Psoas muscle (tissue), 8 donors: ENCODE data around the gene C1orf56. TPM values are rescaled to one million over a fixed set of nuclear protein-coding genes. Genes with fewer than 3 reads are reported as not detected.
"Not testable (repeated sequence)": the region's sequence is repeated elsewhere in the genome, so short reads cannot be mapped to it uniquely, and the experiment has no call there.

ENCODE experiments used
- ATAC-seq, 4 donors: fragments of 200-7000 bp; cut with Tn5 transposase; one replicate each; pipeline ENCODE4 v1.9.1; 2020; ENCODE audit warnings: moderate library complexity in 3 of 4, mild to moderate bottlenecking in 2 of 4
- DNase-seq, 2 donors: peaks; one replicate each; pipeline ENCODE4 v3.0.0-alpha.2; 2020
- H3K27ac ChIP-seq: fragments of 200-600 bp; one replicate; pipeline ENCODE4 v1.8.0; 2022
- H3K27me3 ChIP-seq, 3 donors: fragments of 200-600 bp in 1 of 3; one replicate each; pipeline versions ENCODE4 v1.6.1 to v1.8.0; 2013 to 2022; ENCODE audit warnings: low read length in 2 of 3, mild to moderate bottlenecking in 2 of 3, moderate library complexity in 1 of 3; ENCODE audit not compliant: insufficient read depth in 3 of 3
- H3K36me3 ChIP-seq, 2 donors: fragments of 200-600 bp in 1 of 2; one replicate each; pipeline versions ENCODE4 v1.6.1 to v1.8.0; 2013 to 2022; ENCODE audit warnings: low read depth in 1 of 2, mild to moderate bottlenecking in 1 of 2, moderate library complexity in 1 of 2; ENCODE audit not compliant: insufficient read depth in 1 of 2
- H3K4me1 ChIP-seq: fragments of 200-600 bp; one replicate; pipeline ENCODE4 v1.8.0; 2022
- H3K4me3 ChIP-seq: fragments of 200-600 bp; one replicate; pipeline ENCODE4 v1.8.0; 2022; ENCODE audit warnings: mild to moderate bottlenecking
- H3K9me3 ChIP-seq: fragments of 200-600 bp; one replicate; pipeline ENCODE4 v1.8.0; 2022
- CTCF ChIP-seq: fragments of 200-600 bp; IDR thresholded peaks from one replicate; pipeline ENCODE4 v1.8.0; 2022; ENCODE audit warnings: antibody characterized with exemption
- WGBS, 3 donors: extraction: QIAGEN DNeasy Blood & Tissue Kit; methylation state at CpG; one replicate each; pipeline versions ENCODE4 v1.1.6 to v1.1.7; 2013; 5-methylcytosine and 5-hydroxymethylcytosine counted together
- intact Hi-C, 2 donors: fragments of 100-400 bp; cut with DNase I; formaldehyde crosslinking; loops; one replicate each; pipeline versions ENCODE4 v1.11.0 to v1.14.2; 2022
- polyA plus RNA-seq, 3 donors: library from polyadenylated mRNA; stranded (reverse); fragments of 200-250 nt; gene quantifications; one replicate each; pipeline ENCODE4 v1.2.3, GENCODE V29; 2013
- total RNA-seq, 4 donors: library from RNA; stranded (reverse); fragmentation: NEBNext Ultra II Directional in 2 of 4; extraction: Animal tissue kit (Norgen Biotek cat#: 25700) in 2 of 4; gene quantifications; one replicate each; pipeline versions ENCODE4 v1.2.1 to v1.2.4, GENCODE V29; 2021 to 2023
- donor health status: healthy with polysubstance abuse.
- donor health status: DM: no; HTN: no; CAD: no; lungs with moderate emphysema.
- donor health status: Bipolar disorder and iron deficiency.
- donor health status: healthy.
- donor health status: DM: yes; HTN: yes; CAD: no.
- donor health status: DM: no; HTN: no; CAD: no.
- donor health status: DM: no; HTN: no; CAD: no.
- donor health status: DM: yes; HTN: yes; CAD: no.

C1orf56 gene
- total and polyA plus RNA-seq, 7 donors, result 1.3 to 16.9 (median 6.9) TPM

- Histone ChIP-seq H3K27me3 (no peaks in the 10 kb centered on the region), H3K4me3 (no peak overlapping the region), H3K9me3 (no peaks in the 10 kb centered on the region), H3K4me1 (no peaks in the 10 kb centered on the region), H3K36me3 (peaks cover 0 to 20% of the 10 kb centered on the region in 2 donors), H3K27ac (no peak overlapping the region)
- intact Hi-C loops, result no loop called here
- no peak for ATAC-seq
- WGBS, 3 donors, result 75 to 81% (median 79%) methylated on average over 4 of the region's 4 CpGs
- DNase-seq, result peak in 1 of 2 donors; percentile 15
- TF ChIP-seq CTCF, result no peak
These were observed 38.5 kb downstream of the C1orf56 start for GRCh38 chr1:151085953-151086559.

- not testable (repeated sequence) for H3K4me3 ChIP-seq, H3K27me3 ChIP-seq, H3K4me1 ChIP-seq, H3K27ac ChIP-seq, H3K9me3 ChIP-seq
- WGBS, 3 donors, result 51 to 84% (median 65%) methylated on average over 6 of the region's 6 CpGs
- intact Hi-C loops, result loop anchor here (10.0 kb wide), 1 partner anchor 147 kb away; no protein-coding TSS in a partner anchor
- H3K36me3 ChIP-seq, result peaks cover 0 to 26% of the 10 kb centered on the region in 2 donors
- ATAC-seq, result peak in 2 of 4 donors; percentile 19 to 29
- peak in 1 of 2 donors; percentile 26 for DNase-seq
These were observed 49.9 kb downstream of the C1orf56 start for GRCh38 chr1:151097426-151097825.

- WGBS, 3 donors, result 88 to 98% (median 93%) methylated on average over 1 of the region's 1 CpG
- ATAC-seq (no peak), DNase-seq (peak in 1 of 2 donors; percentile 4)
- no peaks in the 10 kb centered on the region for H3K9me3 ChIP-seq
- no peak for TF ChIP-seq CTCF
- peaks cover 0 to 31% of the 10 kb centered on the region in 2 donors for H3K36me3 ChIP-seq
- H3K4me1 ChIP-seq, result no peaks in the 10 kb centered on the region
- intact Hi-C loops, result loop anchor here (10.0 kb wide), 1 partner anchor 147 kb away; no protein-coding TSS in a partner anchor
- no peak overlapping the region for H3K4me3 ChIP-seq
- H3K27ac ChIP-seq, result no peak overlapping the region
- H3K27me3 ChIP-seq, result no peaks in the 10 kb centered on the region
These were observed 50.6 kb downstream of the C1orf56 start for GRCh38 chr1:151098126-151098525.

Other genes starting within 250 kb of the C1orf56 start
- 10 to 100 TPM in 1 of 4 donors, 1 to 10 TPM in 3; 2.8 to 16.9 (median 5.7) TPM for gene CTSK, start 239.5 kb upstream of the C1orf56 start, total RNA-seq
- gene CTSK, start 239.5 kb upstream of the C1orf56 start, polyA plus RNA-seq, result 1 to 10 TPM; 2.9 to 4.5 (median 3.4) TPM
- 10 to 100 TPM; 38.0 to 38.9 (median 38.5) TPM for gene ARNT, start 171.2 kb upstream of the C1orf56 start, total RNA-seq
- 10 to 100 TPM; 11.5 to 29.4 (median 13.6) TPM for gene ARNT, start 171.2 kb upstream of the C1orf56 start, polyA plus RNA-seq
- gene CTXND2, start 160.6 kb upstream of the C1orf56 start, total RNA-seq, result not detected
- not detected for gene CTXND2, start 160.6 kb upstream of the C1orf56 start, polyA plus RNA-seq
- 10 to 100 TPM; 19.4 to 27.1 (median 20.4) TPM for gene SETDB1, start 121.4 kb upstream of the C1orf56 start, total RNA-seq
- gene SETDB1, start 121.4 kb upstream of the C1orf56 start, polyA plus RNA-seq, result 10 to 100 TPM; 12.8 to 14.8 (median 13.5) TPM
- gene CERS2, start 72.9 kb upstream of the C1orf56 start, total RNA-seq, result 10 to 100 TPM; 42.1 to 61.0 (median 51.1) TPM
- gene CERS2, start 72.9 kb upstream of the C1orf56 start, polyA plus RNA-seq, result 10 to 100 TPM; 29.8 to 59.6 (median 30.5) TPM
- not detected for gene ANXA9, start 65.5 kb upstream of the C1orf56 start, total RNA-seq
- gene ANXA9, start 65.5 kb upstream of the C1orf56 start, polyA plus RNA-seq, result under 1 TPM; 0.07 to 0.10 (median 0.07) TPM
- gene MINDY1, start 40.8 kb upstream of the C1orf56 start, total RNA-seq, result 10 to 100 TPM; 13.9 to 26.0 (median 18.5) TPM
- gene MINDY1, start 40.8 kb upstream of the C1orf56 start, polyA plus RNA-seq, result 10 to 100 TPM in 1 of 3 donors, 1 to 10 TPM in 2; 4.4 to 16.2 (median 9.7) TPM
- 10 to 100 TPM; 17.5 to 30.2 (median 24.6) TPM for gene PRUNE1, start 39.3 kb upstream of the C1orf56 start, total RNA-seq
- gene PRUNE1, start 39.3 kb upstream of the C1orf56 start, polyA plus RNA-seq, result 10 to 100 TPM; 12.4 to 33.8 (median 15.1) TPM
- under 1 TPM; 0.06 to 0.96 (median 0.43) TPM for gene BNIPL, start 11.2 kb upstream of the C1orf56 start, total RNA-seq
- gene BNIPL, start 11.2 kb upstream of the C1orf56 start, polyA plus RNA-seq, result under 1 TPM; 0.04 to 0.10 (median 0.05) TPM
- gene CDC42SE1, start 11.9 kb downstream of the C1orf56 start, total RNA-seq, result 10 to 100 TPM; 26.1 to 49.8 (median 33.2) TPM
- 10 to 100 TPM; 20.1 to 46.4 (median 24.7) TPM for gene CDC42SE1, start 11.9 kb downstream of the C1orf56 start, polyA plus RNA-seq
- gene MLLT11, start 12.6 kb downstream of the C1orf56 start, total RNA-seq, result 10 to 100 TPM in 1 of 4 donors, 1 to 10 TPM in 3; 1.3 to 35.8 (median 4.5) TPM
- 1 to 10 TPM; 1.2 to 5.0 (median 1.3) TPM for gene MLLT11, start 12.6 kb downstream of the C1orf56 start, polyA plus RNA-seq
- gene GABPB2, start 23.0 kb downstream of the C1orf56 start, total RNA-seq, result 10 to 100 TPM in 2 of 4 donors, 1 to 10 TPM in 2; 8.2 to 15.9 (median 9.7) TPM
- gene GABPB2, start 23.0 kb downstream of the C1orf56 start, polyA plus RNA-seq, result 1 to 10 TPM; 2.6 to 7.0 (median 3.6) TPM
- 100 to 1,000 TPM in 2 of 4 donors, 10 to 100 TPM in 2; 56.3 to 145 (median 101) TPM for gene SEMA6C, start 98.9 kb downstream of the C1orf56 start, total RNA-seq
- 10 to 100 TPM in 2 of 3 donors, 1 to 10 TPM in 1; 8.9 to 46.3 (median 29.5) TPM for gene SEMA6C, start 98.9 kb downstream of the C1orf56 start, polyA plus RNA-seq
- 1 to 10 TPM in 1 of 4 donors, under 1 TPM in 3; 0.56 to 1.3 (median 0.74) TPM for gene TNFAIP8L2, start 108.9 kb downstream of the C1orf56 start, total RNA-seq
- gene TNFAIP8L2, start 108.9 kb downstream of the C1orf56 start, polyA plus RNA-seq, result 1 to 10 TPM in 2 of 3 donors, under 1 TPM in 1; 0.62 to 1.1 (median 1.1) TPM
- gene LYSMD1, start 118.2 kb downstream of the C1orf56 start, total RNA-seq, result 10 to 100 TPM in 3 of 4 donors, 1 to 10 TPM in 1; 6.7 to 17.5 (median 12.3) TPM
- 10 to 100 TPM in 1 of 3 donors, 1 to 10 TPM in 2; 8.4 to 18.0 (median 8.6) TPM for gene LYSMD1, start 118.2 kb downstream of the C1orf56 start, polyA plus RNA-seq
- gene SCNM1, start 118.4 kb downstream of the C1orf56 start, total RNA-seq, result 10 to 100 TPM; 23.6 to 47.9 (median 39.5) TPM
- gene SCNM1, start 118.4 kb downstream of the C1orf56 start, polyA plus RNA-seq, result 10 to 100 TPM; 71.0 to 78.7 (median 72.3) TPM
- gene TMOD4, start 128.2 kb downstream of the C1orf56 start, total RNA-seq, result 100 to 1,000 TPM; 102 to 434 (median 407) TPM
- gene TMOD4, start 128.2 kb downstream of the C1orf56 start, polyA plus RNA-seq, result 100 to 1,000 TPM in 2 of 3 donors, 10 to 100 TPM in 1; 17.6 to 274 (median 154) TPM
- 100 to 1,000 TPM in 1 of 4 donors, 10 to 100 TPM in 3; 38.6 to 112 (median 59.8) TPM for gene VPS72, start 142.4 kb downstream of the C1orf56 start, total RNA-seq
- 100 to 1,000 TPM in 1 of 3 donors, 10 to 100 TPM in 2; 30.8 to 100 (median 70.7) TPM for gene VPS72, start 142.4 kb downstream of the C1orf56 start, polyA plus RNA-seq
- 10 to 100 TPM; 29.5 to 46.8 (median 38.6) TPM for gene PIP5K1A, start 150.8 kb downstream of the C1orf56 start, total RNA-seq
- gene PIP5K1A, start 150.8 kb downstream of the C1orf56 start, polyA plus RNA-seq, result 10 to 100 TPM; 10.8 to 35.4 (median 14.5) TPM
- gene PSMD4, start 207.0 kb downstream of the C1orf56 start, total RNA-seq, result 100 to 1,000 TPM; 208 to 313 (median 240) TPM
- 100 to 1,000 TPM; 298 to 486 (median 334) TPM for gene PSMD4, start 207.0 kb downstream of the C1orf56 start, polyA plus RNA-seq
- 10 to 100 TPM; 10.6 to 14.8 (median 13.1) TPM for gene ZNF687, start 234.5 kb downstream of the C1orf56 start, total RNA-seq
- gene ZNF687, start 234.5 kb downstream of the C1orf56 start, polyA plus RNA-seq, result 10 to 100 TPM in 1 of 3 donors, 1 to 10 TPM in 2; 4.6 to 13.5 (median 5.0) TPM